Measurements from ENCODE around the gene KRTAP1-3. TPM values are rescaled to one million over a fixed set of nuclear protein-coding genes. Genes with fewer than 3 reads are reported as not detected.

Gene KRTAP1-3
- total and polyA plus RNA-seq, 11 donors, result not detected

DNA sequence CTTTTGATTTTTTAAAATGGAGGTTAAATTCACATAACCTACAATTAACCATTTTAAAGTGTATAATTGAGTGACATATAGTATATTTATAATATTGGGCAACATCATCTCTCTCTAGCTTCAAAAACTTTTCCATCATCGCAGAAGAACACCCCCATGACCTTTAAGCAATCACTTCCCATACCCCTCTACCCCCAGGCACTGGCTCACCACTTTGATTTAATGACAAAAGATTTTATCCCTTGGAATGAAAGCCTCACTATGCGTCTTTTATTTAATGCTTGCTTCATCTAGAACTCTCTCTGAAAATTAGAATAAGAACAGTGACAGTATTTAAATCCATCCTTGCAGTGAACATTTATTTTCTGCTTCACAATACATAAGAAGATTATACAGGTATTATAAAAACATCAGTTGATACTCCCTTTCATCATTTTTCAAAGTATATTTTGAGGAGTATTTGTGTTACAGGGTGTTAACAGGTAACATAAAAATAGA is 3.2 kb upstream of the KRTAP1-3 start:
- Histone ChIP-seq H3K4me3 (no peak overlapping the region), H3K27ac (no peak overlapping the region), H3K36me3 (no peaks in the 10 kb centered on the region), H3K27me3 (peaks cover 0 to 11% (median 0%) of the 10 kb centered on the region in 9 donors), H3K9me3 (peaks cover 0 to 3% (median 0%) of the 10 kb centered on the region in 12 donors), H3K4me1 (no peaks in the 10 kb centered on the region)
- ATAC-seq, result no peak
- intact Hi-C loops (cut with DNase I), result no loop called here
- 72 to 77% (median 76%) methylated on average over 2 of the region's 2 CpGs for WGBS, 4 donors
- TF ChIP-seq POLR2A (IDR thresholded peaks at IDR 0.05) (no peak), CTCF (IDR thresholded peaks at IDR 0.05) (no peak)
- DNase-seq, result no peak

DNA sequence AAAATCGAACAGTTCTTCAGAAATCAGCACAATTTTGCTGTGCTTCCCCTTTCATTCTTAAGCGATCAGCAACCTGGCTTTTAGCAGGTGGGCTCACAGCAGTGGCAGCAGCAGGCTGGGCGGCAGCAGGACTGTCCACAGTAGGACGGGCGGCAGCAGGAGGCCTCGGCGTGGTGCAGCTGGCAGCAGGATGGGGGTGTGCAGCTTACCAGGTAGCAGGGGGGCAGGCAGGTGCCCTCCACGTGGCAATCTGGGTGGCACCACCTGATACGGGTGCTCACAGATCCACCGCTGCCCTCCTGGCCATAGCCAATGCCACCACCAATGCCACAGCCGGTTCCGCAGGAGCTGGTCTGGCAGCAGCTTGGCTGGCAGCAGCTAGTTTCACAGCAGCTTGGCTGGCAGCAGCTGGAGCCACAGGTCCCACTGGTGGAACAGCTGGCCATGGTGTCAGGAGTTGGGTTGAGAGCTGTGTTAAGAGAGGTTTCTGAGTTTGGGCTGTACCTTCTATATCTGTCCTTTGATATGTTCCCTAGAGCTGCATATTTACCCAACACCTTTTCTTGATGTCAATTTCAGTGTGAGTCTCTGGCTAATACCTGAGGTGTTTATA is 4.9 kb downstream of the KRTAP1-3 start, which contains the start of gene KRTAP1-4:
TSS of gene KRTAP1-4 (minus strand) at position 563 of the 613 bp plus-strand sequence. CDS start at position 446, 117 bp downstream.
- H3K27ac ChIP-seq, result no peak within 1 kb of the TSS
- ATAC-seq (no peak), DNase-seq (peak in 1 of 5 donors; percentile 30)
- intact Hi-C loops (cut with DNase I), result no loop called here
- WGBS, 4 donors, result 72 to 84% (median 77%) methylated on average over 2 to 12 of the region's 12 CpGs
- H3K36me3 ChIP-seq, result no peaks in the 10 kb centered on the region
- no peaks in the 10 kb centered on the region for H3K4me1 ChIP-seq
- TF ChIP-seq POLR2A (IDR thresholded peaks at IDR 0.05) (no peak), CTCF (IDR thresholded peaks at IDR 0.05) (no peak)
- no peaks in the 10 kb centered on the region for H3K9me3 ChIP-seq
- peaks cover 0 to 27% (median 7%) of the 10 kb centered on the region in 9 donors for H3K27me3 ChIP-seq
- no peak within 1 kb of the TSS for H3K4me3 ChIP-seq

- TF ChIP-seq POLR2A (IDR thresholded peaks at IDR 0.05) (no peak), CTCF (IDR thresholded peaks at IDR 0.05) (no peak)
- peaks cover 0 to 3% (median 0%) of the 10 kb centered on the region in 12 donors for H3K9me3 ChIP-seq
- DNase-seq, result peak in 1 of 5 donors; percentile 51
- peaks cover 0 to 23% (median 7%) of the 10 kb centered on the region in 9 donors for H3K27me3 ChIP-seq
- H3K36me3 ChIP-seq, result no peaks in the 10 kb centered on the region
- H3K4me1 ChIP-seq, result no peaks in the 10 kb centered on the region
- no peak for ATAC-seq
- WGBS, 4 donors, result 72 to 77% (median 76%) methylated on average over 7 to 9 of the region's 9 CpGs
- no peak within 1 kb of the TSS for H3K27ac ChIP-seq
- intact Hi-C loops (cut with DNase I), result no loop called here
- H3K4me3 ChIP-seq, result no peak within 1 kb of the TSS
Observed at GRCh38 chr17:41026715-41027471, 7.8 kb downstream of the KRTAP1-3 start, which contains the start of gene KRTAP1-5. Gene KRTAP1-5 (minus strand): TSS chr17:41027208. CDS start chr17:41027155, 53 bp downstream.

DNA sequence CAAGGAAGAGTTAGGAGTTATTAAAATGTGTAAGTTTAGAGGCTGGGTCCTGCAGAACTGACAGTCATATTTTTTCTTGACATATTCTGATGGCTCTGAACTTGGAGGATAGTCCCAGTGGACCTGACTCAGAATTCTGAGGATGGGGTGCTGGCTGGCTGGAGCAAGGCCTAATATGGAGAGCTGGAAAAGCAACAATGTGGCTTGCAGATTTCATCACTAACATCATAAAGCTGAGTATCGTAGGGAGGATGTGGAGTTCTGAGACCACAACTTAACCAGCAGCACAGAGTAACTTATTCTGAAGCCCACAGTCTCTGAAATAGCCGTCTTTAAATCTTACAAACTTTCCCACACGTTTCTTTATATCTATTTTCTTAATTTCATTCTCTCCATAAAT is 10.0 kb downstream of the KRTAP1-3 start:
- ATAC-seq (no peak), DNase-seq (no peak)
- intact Hi-C loops (cut with DNase I), result no loop called here
- Histone ChIP-seq H3K27me3 (peaks cover 0 to 20% (median 7%) of the 10 kb centered on the region in 9 donors), H3K27ac (no peak overlapping the region), H3K9me3 (peaks cover 0 to 10% (median 0%) of the 10 kb centered on the region in 12 donors), H3K4me3 (no peak overlapping the region), H3K36me3 (no peaks in the 10 kb centered on the region), H3K4me1 (no peaks in the 10 kb centered on the region)
- WGBS, 4 donors, result 64 to 82% (median 74%) methylated on average over 3 of the region's 3 CpGs
- no peak for TF ChIP-seq CTCF (IDR thresholded peaks at IDR 0.05)
- no peak for TF ChIP-seq POLR2A (IDR thresholded peaks at IDR 0.05)

All from heart left ventricle (tissue), 16 donors.